NCI-H2029 (cell line): ENCODE data around the gene SLC25A38.
A peak's percentile ranks its signal among the peaks of the same experiment; 100 is the strongest.

Experiments
- DNase-seq: peaks from one replicate; lab custom pipeline; 2025; lab: John Stamatoyannopoulos, UW

The SLC25A38 gene

GRCh38 chr3:39378088-39378487 is 5.1 kb upstream of the SLC25A38 start:
- no peak for DNase-seq

DNA sequence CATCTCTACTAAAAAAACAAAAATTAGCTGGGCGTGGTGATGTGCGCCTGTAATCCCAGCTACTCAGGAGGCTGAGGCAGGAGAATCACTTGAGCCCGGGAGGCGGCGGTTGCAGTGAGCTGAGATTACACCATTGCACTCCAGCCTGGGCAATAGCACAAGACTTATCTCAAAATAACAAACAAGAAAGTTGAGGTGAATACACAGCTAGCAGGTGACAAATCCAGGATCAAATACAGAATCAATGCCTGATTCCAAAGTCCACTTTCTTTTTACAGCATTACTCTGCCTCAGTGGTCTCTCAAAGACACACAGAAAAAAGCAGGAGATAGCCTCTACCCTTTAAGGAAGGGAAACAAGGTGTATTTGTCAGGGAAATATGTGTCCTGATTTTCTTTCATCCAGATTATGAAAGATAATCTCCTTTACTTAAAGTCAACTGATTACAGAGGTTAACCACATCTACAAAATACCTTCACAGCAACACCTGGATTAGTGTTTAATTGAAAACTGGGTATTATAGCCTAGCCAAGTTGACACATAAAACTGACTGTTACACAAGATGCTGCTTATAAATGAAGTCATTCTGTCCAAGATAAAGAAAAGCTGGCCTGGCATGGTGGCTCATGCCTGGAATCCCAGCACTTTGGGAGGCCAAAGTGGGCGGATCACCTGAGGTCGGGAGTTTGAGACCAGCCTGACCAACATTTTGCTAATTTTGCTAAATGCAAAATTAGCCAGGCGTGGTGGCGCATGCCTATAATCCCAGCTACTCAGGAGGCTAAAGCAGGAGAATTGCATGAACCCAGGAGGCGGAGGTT is 4.0 kb upstream of the SLC25A38 start:
- DNase-seq, result no peak

- DNase-seq, result no peak
These were observed 3.4 kb upstream of the SLC25A38 start for GRCh38 chr3:39379778-39380155.

- no peak for DNase-seq
These were observed 1.7 kb upstream of the SLC25A38 start for GRCh38 chr3:39381432-39381831.

- DNase-seq, result no peak
These were observed 903 bp downstream of the SLC25A38 start for GRCh38 chr3:39383881-39384664.

- no peak for DNase-seq
These were observed 1.5 kb downstream of the SLC25A38 start for GRCh38 chr3:39384665-39385000.

GRCh38 chr3:39385456-39386090 is 2.4 kb downstream of the SLC25A38 start:
- DNase-seq, result no peak

DNA sequence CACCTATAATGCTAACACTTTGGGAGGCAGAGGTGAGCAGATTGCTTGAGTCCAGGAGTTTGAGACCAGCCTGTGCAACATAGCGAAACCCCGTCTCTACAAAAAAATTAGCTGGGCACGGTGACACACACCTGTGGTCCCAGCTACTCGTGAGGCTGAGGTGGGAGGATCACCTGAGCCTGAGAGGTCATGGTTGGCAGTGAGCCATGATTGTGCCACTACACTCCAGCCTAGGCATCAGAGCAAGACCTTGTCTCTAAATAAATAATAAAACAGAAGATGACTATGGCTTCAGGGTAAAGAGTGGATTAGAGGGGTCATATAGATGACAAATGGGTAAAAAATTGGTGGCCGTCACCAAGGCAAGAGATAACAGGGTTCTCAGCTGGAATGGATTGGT is 3.1 kb downstream of the SLC25A38 start:
- no peak for DNase-seq

DNA sequence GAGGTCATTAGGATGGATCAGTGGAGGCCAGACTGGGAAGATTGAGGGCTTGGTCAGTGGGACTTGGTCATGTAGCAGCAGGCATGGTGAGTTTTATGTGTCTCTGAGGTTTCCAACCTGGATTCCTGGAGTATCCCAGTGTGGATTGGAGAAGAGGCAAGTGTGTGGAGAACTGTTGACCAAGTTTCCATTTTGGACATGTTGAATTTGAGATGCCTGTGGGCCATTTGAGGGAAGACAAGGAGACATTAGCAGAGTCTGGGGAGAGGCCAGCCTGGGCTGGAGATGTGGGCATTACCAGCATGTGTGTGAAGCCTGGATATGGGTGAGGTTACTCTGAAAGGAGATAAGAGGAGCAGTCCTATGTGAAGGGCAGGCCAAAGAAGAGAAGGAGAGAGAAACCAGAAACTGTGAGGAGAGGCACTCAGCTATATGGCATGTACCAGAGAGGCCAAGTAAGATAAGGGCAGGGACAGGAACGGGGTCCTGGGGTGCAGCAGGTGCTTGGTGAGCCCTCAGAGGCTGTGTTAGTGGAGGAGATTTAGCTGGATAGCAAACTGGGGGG is 4.3 kb downstream of the SLC25A38 start:
- DNase-seq, result no peak

DNA sequence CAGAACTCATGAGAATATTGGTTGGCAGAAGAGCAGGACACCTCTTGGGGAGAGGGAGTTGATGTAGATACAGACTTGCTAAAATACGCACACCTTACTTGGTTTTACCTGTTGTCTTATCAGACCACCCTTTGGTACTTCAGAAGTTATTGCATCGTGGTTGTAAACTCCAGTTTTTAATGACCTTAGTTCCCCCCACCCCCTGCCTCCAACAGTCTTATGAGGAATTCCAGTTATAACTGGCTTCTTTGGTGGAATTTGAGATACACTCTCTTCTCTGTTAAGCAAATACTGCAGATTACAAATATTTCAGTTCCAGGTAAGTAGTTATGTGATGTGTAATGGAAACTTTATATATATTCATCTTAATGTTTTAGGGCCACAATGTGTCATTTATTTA is 5.0 kb downstream of the SLC25A38 start:
- DNase-seq, result no peak

DNA sequence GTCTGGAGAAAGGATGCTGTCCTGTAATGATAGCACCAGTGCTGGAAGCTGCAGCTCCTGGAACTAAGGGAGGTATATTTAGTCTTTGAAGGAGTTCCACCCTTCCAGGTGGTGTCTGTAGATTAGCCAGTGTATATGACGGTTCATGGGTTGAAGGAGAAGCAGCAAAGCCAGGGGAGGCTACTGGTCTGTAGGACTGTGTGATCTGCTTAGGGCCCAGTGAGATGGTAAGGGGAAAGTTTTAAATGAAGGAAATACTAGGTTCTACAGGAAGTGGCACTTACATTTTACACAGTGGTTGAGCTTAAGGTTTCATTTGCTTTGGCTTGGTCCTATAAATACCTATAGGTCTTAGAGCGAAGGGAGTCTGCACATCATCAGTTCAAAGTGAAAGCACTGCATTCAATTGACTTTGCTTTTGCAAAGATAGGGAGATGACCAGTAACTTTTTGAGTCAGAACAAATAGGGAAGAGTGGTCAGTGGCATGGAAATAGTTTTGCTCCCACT is 5.6 kb downstream of the SLC25A38 start:
- DNase-seq, result no peak

GRCh38 chr3:39390181-39390580 is 7.0 kb downstream of the SLC25A38 start:
- DNase-seq, result no peak

DNA sequence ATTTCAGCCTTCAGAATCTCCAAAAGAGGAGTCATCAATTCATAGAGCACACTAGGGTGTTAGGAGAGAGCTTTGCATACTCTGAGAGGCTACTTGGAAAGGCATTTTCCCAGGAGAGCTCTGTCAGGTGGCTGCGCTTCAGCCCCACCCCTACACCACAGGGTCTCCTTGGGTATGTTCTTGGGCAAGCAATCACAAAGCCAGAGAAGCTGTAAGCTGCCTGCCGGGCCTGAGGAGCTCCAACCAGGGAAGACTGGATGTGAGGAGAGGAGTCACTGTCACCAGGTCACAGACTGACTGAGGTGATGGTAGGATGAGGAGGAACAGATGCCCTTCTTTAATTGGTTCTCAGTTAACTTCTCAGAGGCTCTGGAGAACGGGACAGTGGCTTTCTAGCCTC is 13.5 kb downstream of the SLC25A38 start:
- no peak for DNase-seq

DNA sequence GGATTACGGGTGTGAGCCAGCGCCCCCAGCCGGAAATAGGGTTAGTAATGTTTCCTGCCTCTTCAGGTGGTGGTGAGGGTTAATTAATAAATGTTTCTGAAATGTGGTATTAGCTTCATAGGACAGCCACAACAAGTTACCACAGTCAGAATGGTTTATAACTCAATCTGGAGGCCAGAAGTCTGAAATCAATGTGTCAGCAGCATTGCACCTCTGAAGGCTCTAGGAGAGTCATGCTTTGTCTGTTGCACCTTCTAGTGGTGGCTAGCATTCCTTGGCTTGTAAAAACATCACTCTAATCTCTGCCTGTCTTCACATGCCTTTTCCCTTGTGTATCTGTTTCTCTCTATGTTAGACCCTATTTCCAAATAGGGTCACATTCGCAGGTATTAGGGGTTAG is 15.5 kb downstream of the SLC25A38 start:
- no peak for DNase-seq

DNA sequence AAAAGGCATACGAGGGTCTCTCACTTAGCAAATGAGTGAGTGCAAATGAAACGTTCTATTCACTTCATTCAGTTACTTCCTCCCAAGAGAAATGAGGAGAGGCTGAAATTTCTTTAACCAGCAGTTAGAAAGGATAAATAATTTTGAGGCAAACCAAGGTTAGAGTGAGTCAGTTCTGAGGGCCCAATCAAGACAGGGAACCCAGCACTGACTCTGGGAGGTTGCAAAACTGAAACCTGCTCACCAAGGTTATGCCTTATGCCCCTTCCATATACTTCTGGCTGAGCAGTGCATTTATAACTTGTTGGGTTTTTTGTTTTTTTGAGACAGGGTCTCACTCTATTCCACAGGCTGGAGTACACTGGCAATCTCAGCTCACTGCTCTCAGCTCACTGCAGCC is 18.8 kb downstream of the SLC25A38 start:
- DNase-seq, result no peak

DNA sequence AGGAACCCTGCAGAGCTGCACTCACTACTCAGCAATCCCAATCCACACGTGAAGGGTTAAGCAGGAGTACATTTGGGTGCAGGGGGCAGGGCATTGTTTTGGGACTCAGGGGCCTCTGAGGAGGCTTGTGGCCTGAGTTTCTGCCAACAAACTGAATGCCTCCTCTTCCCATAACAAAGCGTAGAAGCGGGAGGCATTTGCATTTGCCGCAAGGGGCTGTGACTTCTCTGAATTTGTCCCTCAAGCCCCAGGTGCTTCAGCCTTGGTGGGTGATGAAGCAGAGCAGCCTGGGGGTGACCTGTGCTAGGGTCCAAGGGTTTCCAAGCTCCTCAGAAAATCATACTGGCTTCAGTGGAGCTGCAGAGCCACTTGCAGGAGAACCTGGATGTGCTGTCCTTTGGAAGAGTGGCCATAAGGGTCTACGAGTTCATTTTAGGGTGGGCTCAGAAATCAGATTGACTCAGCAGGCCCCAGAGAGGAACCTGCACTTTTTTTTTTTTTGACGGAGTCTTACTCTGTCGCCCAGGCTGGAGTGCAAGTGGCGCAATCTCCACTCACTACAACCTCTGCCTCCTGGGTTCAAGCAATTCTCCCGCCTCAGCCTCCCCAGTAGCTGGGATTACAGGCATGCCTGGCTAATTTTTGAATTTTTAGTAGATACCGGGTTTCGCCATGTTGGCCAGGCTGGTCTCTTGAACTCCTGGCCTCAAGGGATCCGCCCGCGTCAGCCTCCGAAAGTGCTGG is 21.9 kb downstream of the SLC25A38 start:
- no peak for DNase-seq

GRCh38 chr3:39405687-39406367 is 22.7 kb downstream of the SLC25A38 start:
- DNase-seq, result no peak

DNA sequence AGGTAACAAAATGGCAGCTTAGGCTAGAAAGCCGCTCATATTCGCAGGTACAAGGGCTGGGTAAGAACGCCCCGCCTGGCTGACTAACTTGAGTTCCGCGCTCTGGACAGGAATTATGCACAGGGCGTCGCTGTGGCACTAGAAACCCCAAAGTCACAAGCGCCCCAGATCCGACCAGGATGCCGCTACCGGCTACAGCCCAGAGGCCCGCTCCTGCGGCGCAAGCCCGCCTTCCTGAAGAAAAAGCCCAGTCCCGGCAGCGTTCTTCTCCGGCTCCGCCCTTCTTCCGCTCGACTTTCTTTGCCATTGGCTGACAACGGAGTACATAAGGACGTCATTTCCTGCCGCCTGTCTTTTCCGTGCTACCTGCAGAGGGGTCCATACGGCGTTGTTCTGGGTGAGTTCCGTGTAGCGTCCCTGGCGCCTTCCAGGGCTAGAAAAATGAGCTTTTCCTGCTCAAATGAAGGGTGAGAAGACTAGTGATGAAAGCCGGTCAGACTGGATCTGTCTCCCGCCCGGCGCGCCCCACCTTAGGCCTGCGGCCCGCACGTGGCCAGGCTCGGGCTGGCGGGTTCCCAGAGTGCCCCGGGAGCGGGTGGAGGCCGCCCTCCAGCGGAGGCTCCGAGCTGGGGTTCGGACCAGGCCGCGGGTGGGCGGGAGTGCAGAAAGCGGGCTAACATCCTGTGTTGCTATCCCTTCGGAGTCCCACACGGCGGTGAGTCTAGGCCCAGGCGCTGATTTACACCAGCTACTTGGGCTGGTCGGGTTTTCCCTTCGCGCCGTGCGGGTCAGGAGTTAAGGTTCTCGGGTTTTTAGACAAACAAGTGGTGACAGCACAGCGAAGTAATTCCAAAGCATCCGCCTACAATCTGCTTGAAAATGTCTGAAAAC is 23.4 kb downstream of the SLC25A38 start, which contains the start of gene RPSA:
Gene RPSA (plus strand): TSS at position 353 of the 891 bp plus-strand sequence. CDS start 934 bp downstream, outside the sequence.
- DNase-seq, result peak; percentile 95

DNA sequence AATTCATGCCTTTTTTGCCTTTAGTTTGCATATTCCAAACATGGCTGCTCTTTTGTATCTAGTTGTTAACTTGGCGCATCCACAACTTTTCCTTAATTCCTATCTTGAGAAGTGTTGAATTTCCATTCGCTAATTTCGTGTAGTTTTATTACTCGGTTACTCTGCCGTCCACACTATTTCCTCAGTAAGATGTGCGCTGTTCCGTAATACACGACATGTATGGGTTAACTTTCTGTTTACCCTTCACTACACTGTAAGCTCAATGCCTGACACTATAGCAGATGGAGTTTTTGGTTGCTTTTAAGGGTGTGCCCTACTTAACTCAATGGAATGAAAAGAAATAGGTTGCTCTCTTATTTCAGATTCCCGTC is 24.1 kb downstream of the SLC25A38 start:
- no peak for DNase-seq
